GM21786 (cell line): ENCODE data around the gene FAM83E.
"Not testable (repeated sequence)": the region's sequence is repeated elsewhere in the genome, so short reads cannot be mapped to it uniquely, and the experiment has no call there.

Source experiments
- ATAC-seq: cut with Tn5 transposase; IDR thresholded peaks from one replicate; pipeline ENCODE4 v1.9.1; 2021; ENCODE audit not compliant: unreplicated experiment

FAM83E gene

GRCh38 chr19:48614436-48615230 lies at the start of gene FAM83E:
Gene FAM83E, minus strand, starts transcription at chr19:48615076. Its CDS starts 1,704 bp downstream, at chr19:48613372.
- no peak for ATAC-seq

DNA sequence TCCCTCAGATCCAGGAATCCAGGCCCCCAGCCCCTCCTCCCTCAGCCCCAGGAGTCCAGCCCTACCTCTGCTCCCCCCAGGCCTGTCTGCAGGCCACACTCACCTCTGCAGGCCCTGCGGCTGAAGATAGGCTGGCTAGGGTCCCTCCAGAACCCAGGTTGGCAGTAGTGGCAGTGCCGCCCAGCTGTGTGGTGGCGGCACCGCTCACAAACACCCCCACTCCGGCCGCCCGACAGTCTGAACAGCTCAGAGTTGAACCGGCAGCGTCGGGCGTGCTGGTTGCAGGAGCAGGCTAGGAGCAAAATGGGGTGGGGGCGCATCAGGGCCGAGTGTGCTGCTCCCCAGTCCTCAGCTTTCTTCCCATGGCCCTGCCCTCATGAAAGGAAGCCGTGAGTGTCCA lies 49.6 kb upstream of the FAM83E start:
- no peak for ATAC-seq

DNA sequence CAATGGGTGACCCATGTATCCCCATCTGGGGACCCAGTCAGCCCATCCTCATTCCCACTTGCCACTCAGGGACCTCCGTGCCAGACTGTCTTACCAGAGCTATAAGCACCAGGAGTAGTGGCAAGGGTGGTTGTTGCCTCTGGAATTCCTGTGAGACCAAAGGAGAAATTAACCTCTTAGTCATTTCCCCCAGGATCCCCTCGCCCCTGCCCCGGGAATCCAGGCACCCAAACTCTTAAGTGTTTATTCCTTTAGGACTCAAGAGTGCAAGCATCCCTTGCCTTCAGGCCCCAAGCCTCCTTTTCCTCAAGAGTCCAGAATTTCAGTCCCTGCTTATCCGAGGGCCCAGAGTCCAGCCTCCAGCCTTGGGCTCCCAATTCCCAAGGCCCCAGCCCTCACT lies 48.8 kb upstream of the FAM83E start:
- no peak for ATAC-seq

- ATAC-seq: no peak
Measured at GRCh38 chr19:48661711-48662090, 46.8 kb upstream of the FAM83E start.

- ATAC-seq: peak; percentile 64
Measured at GRCh38 chr19:48660852-48661710, 46.2 kb upstream of the FAM83E start.

DNA sequence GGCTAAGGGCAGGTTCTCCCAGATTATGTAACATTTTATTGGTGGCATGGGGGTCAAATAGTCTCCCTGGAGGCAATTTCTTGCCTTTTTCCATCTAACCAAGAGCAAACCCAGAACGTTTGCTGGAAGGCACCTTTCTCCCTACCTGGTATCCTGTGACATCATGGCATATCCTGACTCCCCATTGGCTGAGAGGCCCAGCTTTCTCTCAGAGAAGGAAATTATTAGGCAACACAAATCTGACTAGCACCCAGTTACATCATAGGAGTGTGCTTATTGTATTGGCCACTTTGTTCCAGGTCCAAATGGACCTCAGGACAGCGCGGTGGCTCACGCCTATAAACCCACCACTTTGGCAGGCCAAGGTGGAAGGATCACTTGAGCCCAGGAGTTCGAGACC lies 44.9 kb upstream of the FAM83E start:
- no peak for ATAC-seq

- no peak for ATAC-seq
Measured at GRCh38 chr19:48658483-48658882, 43.6 kb upstream of the FAM83E start.

DNA sequence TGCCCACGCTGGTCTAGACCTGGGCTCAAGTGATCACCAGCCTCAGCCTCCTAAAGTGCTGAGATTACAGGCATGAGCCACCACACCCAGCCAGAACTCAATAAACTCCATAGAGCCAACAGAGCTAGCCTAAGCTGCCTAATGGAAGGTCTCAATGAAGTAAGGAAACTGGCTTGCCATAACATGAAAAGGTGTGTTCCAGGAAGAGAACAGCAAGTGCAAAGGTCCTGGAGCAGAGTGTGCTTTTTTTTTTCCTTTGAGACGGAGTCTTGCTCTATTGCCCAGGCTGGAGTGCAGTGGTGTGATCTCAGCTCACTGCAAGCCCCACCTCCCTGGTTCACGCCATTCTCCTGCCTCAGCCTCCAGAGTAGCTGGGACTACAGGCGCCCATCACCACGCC lies 43.0 kb upstream of the FAM83E start:
- not testable (repeated sequence) for ATAC-seq

GRCh38 chr19:48656840-48657474 lies 42.1 kb upstream of the FAM83E start:
- no peak for ATAC-seq

GRCh38 chr19:48654299-48655059 lies 39.6 kb upstream of the FAM83E start:
- ATAC-seq: no peak

GRCh38 chr19:48651683-48652048 lies 36.8 kb upstream of the FAM83E start:
- no peak for ATAC-seq

DNA sequence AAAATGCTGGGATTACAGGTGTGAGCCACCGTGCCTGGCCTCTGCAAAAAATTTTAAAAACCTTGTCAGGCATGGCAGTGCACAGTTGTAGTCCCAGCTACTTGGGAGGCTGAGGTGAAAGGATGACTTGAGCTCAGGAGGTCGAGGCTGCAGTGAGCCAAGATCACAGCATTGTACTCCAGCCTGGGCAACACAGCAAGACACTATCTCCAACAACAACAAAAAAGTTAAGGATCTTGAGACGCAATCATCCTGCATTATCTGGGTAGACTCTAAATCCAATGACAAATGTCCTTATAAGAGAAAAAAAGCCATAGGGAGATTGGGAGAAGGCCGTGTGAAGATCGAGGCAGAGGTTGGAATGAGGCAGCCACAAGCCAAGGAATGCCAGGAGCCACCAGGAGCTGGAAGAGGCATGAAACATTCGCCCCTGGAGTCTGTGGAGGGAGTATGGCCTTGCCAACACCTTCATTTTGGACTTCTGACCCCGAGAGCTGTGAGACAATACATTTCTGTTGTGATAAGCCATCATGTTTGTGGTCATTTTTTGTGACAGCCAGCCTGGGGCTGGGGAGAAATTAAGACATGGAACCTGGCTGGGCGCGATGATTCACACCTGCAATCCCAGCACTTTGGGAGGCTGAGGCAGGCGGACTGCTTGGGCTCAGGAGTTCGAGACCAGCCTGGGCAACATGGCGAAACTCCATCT lies 36.3 kb upstream of the FAM83E start:
- no peak for ATAC-seq

- no peak for ATAC-seq
Measured at GRCh38 chr19:48648134-48648533, 33.3 kb upstream of the FAM83E start.

DNA sequence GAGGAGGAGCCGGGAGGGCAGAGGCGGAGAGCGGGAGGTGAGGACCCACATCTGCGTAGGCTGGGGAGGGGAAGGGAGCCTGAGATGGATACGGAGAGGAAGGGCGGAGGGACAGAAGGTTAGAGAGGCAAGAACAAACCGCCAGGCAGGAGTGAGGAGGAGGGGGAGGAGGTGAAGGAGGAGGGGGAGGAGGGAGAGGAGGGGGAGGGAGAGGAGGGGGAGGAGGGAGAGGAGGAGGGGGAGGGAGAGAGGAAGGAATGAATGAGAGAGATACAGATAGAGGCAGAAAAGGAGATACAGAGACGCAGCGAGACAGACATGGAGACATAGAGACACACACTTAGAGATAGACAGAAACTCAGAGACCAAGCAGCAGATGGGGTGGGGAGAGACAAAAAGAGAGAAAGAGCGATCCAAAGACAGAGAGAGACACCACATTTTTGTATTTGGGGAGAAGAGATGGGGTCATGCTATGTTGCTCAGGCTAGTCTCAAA lies 31.9 kb upstream of the FAM83E start:
- ATAC-seq: no peak

- peak; percentile 69 for ATAC-seq
Measured at GRCh38 chr19:48646001-48646721, 31.3 kb upstream of the FAM83E start, which contains the start of gene CA11. Gene CA11, minus strand, starts transcription at chr19:48646187. Its CDS starts 555 bp downstream, at chr19:48645632.

GRCh38 chr19:48645620-48646000 lies 30.7 kb upstream of the FAM83E start:
- ATAC-seq: no peak

GRCh38 chr19:48644839-48645619 lies 30.2 kb upstream of the FAM83E start:
- ATAC-seq: no peak

GRCh38 chr19:48644355-48644754 lies 29.5 kb upstream of the FAM83E start:
- ATAC-seq: no peak

DNA sequence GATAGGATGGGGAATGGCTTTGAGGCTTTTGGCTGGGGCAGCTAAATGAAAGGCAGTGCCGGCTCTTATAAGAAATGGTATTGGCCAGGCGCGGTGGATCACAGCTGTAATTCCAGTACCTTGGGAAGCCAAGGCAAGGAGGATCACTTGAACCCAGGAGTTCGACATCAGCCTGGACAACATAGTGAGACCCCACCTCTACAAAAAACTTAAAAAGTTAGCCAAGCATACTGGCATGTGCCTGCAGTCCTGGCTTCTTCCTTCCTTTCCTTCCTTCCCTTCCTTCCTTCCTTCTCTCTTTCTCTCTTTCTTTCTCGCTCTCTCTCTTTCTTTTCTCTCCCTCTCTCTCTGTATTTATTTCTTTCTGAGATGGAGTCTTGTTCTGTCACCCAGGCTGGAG lies 28.0 kb upstream of the FAM83E start:
- no peak for ATAC-seq
